HG03575 (cell line): ENCODE measurements around the gene KRTAP5-5.
"Not testable (repeated sequence)": the region's sequence is repeated elsewhere in the genome, so short reads cannot be mapped to it uniquely, and the experiment has no call there.

Experiments
- ATAC-seq: cut with Tn5 transposase; IDR thresholded peaks from one replicate; pipeline ENCODE4 v1.9.1; 2021; ENCODE audit not compliant: unreplicated experiment, insufficient number of reproducible peaks, low FRiP score; ENCODE audit errors: extremely low read depth

KRTAP5-5 gene

DNA sequence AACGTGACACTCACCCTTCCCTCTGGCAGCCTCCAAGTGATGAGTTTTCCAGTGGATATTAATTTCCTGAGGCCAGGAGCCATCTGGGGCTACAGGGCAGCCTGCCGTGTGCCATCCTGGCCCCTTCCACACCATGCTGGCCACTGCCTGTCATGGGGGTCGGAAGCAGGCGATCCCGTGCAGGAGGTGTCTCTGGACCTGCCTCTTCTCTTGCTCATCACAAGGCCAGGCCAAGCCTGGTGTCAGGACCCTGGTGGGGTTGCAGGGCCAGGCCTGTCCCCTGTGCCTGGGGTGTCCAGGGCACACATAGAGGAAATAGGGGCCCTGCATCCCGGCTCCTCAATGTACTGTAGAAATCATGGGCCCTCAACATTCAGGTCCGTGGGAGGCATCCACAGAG lies 24.9 kb upstream of the KRTAP5-5 start:
- no peak for ATAC-seq

DNA sequence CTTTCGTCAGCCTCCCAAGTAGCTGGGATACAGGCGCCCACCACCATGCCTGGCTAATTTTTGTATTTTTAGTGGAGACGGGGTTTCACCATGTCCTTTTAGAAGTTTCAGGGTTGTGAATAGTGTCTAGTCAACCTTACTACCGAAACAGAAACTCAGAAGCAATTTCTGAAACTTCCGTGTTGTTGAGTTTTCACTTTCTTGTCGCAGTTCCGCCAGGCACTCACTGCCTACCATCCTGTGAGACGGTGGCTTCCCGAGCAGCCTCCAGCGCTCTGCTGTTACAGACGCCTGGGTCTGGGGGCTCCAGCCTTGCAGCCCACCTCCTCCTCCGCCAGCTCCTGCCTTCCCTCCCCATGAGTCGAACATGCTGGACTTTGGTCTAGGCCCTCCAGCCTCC lies 23.7 kb upstream of the KRTAP5-5 start:
- not testable (repeated sequence) for ATAC-seq

DNA sequence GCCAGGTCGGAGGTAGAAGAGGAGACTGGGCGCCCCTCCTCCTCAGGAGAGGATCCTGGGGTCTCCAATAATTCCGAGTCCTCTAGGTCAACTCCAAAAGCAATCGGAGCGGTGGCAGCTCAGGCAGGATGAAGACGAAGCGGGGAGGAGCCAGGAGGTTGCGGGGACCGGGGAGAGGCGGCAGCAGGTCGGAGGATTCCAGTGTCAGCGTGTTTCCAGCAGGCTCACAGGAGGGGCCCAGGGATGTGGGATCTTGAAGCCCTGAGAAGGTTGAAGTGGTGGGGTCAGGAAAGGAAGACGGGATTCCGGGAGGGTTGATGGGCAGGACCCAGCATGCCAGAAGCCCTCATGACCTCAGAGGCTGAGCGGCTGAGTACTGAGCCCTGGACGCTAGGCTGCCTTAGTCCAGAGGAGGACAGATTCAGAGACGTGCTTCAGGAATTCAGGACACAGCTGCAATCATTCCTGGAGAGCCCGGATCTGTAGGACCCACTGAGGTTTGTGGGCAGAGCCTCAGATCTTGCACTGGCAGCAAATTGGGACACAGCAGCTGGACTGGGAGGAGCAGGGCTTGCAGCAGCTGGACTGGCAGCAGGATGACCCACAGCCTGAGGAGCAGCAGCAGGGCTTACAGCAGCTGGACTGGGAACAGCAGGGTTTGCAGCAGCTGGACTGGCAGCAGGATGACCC lies 22.3 kb upstream of the KRTAP5-5 start:
- ATAC-seq = not testable (repeated sequence)

DNA sequence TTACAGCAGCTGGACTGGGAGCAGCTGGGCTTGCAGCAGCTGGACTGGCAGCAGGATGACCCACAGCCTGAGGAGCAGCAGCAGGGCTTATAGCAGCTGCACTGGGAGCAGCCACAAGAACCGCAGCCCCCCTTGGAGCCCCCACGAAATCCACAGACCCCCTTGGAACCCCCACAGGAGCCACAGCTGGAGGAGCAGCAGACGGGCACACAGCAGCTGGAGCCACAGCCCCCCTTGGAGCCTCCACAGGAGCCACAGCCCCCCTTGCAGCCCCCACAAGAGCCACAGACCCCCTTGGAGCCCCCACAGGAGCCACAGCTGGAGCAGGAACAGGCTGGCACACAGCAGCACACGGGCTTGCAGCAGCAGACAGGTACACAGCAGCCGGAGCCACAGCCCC lies 21.7 kb upstream of the KRTAP5-5 start:
- ATAC-seq = not testable (repeated sequence)

DNA sequence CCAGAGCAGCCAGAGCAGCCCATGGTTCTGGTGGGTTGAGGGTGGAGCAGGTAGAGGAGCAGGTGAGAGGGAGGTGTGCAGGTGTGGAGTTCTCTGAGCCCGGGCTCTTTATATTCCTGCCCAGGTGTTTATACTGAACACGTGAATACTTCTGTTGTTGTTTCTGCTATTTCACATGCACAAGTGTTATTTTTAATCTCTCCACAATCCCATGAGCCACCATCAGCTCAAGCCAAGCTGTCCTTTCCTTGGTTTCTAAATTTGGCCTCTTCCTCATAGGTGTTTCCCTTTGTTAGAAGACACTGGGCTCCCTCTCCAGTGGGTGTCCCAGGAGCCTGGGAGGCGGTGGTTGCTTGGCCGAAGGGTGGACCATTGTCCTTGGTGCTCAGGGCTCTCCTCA lies 21.2 kb upstream of the KRTAP5-5 start, which contains the start of gene KRTAP5-3:
TSS of gene KRTAP5-3 (minus strand) at position 101 of the 400 bp plus-strand sequence. CDS start at position 23, 78 bp downstream.
- ATAC-seq = no peak

DNA sequence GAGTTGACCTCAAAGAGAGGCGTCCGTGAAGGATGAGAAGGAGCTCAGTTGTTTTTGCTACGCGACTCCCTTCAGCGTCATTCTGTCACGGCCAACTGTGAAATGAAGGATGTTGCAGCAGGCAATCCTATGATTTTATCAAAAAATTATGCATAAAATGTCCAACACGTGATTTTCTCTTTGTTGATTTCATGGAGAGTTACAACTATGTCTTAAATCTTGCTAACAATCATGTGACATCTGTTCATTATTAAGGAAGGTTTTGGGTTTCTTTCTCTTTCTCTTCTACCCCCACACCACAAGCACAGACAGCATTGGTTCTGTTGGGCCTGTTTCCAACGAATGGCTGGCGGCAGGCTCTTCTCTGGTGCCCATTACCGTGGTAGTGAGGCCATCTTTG lies 11.3 kb upstream of the KRTAP5-5 start:
- ATAC-seq = no peak

DNA sequence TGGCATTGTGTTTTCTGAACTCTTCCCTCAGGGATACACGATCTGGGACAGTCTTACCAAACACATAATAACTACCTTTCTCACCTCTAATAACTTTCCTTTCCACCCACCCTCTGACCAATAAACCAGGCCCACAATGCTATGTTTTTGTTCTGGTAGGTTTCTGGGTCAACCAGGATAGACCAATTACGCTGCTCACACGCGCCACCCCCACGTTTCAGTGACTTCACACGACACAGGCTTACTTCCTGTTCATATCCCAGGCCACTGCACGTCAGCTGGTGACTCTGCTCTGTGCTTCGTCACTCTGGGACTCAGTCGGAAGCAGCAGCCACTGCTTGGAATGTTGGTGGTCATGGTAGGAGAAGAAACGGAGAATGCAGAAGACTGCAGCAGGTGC lies 10.1 kb upstream of the KRTAP5-5 start:
- ATAC-seq = no peak

DNA sequence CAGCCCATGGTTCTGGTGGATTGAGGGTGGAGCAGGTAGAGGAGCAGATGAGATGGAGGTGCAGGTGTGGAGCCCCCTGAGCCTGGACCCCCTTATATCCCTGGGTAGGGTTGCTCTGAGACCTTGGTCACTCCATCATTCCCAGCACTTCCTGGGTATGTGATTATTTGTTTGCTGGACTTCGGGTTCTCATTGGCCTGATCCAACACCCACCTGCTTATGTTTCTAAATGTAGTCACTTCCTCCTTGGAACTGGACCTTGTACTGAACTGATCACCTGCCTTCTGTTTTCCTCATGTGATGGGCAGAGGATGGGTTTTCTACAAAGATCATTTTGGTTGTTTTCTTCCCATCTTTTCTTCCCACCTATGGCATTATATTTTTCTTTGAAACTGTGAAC lies 7.5 kb upstream of the KRTAP5-5 start, which contains the start of gene KRTAP5-4:
TSS of gene KRTAP5-4 (minus strand) at position 53 of the 400 bp plus-strand sequence. CDS start at position 8, 45 bp downstream.
- ATAC-seq = no peak

DNA sequence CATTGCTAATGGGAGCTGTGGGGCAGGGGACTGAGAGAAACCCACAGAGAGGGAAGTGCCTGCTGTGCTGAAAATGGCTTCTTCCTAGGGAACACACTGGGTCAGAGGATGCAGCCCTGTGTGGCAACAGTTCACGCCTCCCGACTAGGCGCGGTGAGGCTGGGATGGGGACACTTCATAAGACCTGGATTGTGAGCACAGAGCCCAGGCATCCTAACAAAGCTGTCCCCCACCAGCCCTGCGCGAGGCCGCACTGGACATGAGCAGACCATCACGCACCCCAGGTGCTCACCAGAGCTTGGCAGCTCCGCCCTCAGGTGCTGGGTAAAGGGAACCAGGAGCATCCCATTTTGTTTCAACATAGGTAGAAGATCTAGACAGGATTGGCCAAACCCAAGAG lies 5.9 kb upstream of the KRTAP5-5 start:
- no peak for ATAC-seq

DNA sequence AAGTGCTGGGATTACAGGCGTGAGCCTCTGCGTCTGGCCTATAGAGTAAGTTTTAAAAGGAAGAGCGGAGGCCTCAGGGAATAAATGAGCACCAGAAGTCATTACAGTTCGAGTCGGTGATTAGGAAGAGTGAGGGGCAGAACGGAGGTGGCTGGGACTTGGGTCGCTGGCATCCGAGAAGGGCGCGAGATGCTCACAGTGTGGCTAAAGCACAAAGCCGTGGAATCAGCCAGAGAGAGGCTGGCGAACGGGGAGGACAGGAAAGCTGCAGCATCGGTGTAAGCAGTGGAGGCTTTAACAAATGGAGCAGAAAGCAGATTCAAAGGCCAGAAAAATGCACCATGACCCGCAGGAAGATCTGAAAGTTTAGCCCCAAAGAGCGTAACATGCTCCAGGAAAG lies 5.0 kb upstream of the KRTAP5-5 start:
- ATAC-seq = no peak

DNA sequence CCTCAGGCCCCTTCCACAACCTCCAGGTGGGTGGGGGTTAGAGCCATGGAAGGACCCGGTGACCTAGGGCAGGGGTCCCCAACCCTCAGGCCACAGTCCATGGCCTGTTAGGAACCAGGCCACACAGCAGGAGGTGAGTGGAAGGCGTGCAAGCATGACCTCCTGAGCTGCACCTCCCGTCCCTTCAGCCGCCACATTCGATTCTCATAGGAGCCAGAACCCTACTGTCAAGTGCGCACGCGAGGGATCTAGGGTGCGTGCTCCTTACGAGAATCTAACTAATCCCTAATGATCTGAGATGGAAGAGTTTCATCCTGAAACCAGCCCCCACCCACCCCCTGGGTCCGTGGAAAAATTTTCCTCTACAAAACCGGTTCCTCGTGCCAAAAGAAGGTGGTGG lies 4.0 kb upstream of the KRTAP5-5 start:
- no peak for ATAC-seq

DNA sequence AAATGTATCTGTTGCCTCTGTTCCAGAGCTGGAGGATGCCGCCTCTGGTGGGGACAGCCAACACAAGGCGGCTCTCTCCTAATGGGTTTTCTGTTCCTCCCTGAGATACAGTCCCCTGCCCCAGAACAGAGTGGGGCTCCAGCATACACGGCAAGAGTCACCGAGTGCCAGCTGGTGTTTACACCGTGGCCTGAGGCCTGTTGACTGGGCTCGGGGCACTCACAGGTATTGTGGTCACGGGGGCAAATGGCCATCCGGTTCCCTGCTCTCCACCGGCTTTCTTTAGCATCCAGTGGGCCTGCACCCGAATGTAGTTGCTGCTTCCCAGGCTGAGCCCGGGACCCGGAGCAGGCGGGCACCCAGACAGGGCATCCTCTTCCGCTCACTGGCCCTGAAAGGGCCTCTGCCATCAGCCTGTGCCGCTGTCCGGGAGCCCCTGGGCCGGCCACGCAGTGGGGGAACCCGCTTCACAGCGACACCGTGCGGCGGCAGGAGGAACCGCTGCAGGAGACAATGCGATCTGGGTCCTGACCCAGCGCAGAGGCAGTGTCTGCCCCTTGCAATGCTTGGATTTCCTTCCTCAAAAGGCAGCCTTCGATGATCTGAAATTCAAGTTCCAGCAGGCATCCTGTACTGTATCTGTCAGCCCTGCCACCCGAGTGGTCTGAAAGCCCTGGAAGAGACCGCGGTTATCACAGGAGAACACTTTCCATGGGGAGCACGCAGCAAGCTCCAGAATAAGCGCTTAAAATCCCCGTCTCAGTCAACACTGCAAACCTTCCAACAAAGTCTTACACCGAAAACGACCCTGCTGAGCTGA lies 859 bp upstream of the KRTAP5-5 start:
- no peak for ATAC-seq

DNA sequence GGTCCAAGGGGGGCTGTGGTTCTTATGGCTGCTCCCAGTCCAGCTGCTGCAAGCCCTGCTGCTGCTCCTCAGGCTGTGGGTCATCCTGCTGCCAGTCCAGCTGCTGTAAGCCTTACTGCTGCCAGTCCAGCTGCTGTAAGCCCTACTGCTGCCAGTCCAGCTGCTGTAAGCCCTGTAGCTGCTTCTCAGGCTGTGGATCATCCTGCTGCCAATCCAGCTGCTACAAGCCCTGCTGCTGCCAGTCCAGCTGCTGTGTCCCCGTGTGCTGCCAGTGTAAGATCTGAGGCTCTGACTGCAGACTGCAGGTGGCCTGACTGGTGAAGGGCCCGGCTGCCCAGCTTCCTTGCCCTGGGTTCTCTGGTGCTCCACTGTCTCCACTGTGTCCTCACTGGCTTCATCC lies 696 bp downstream of the KRTAP5-5 start:
- no peak for ATAC-seq

DNA sequence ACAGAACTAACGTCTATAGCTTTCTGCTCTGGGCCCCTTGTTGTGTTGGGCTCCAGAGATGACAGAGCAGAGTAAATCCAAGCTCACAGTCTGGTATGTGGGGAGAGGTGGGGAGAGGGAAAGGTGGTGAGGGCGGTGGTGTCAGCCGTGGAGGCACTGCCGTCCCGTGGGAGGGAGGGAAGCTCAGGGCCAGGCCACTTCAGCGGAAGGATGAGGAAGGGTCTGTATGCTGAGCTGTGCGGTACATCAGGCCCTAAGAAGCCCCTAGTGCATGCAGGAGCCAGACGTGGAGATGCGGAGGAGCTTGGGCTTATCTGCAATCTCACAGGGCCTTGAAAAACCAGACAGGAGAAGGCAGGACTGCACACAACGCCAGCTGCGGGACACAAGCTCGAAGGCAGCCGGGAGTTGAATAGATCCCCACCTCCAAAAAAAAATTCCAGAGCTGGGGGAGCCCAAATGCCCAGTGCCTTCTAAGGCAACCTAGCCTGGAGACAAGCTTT lies 1.5 kb downstream of the KRTAP5-5 start:
- ATAC-seq = no peak

DNA sequence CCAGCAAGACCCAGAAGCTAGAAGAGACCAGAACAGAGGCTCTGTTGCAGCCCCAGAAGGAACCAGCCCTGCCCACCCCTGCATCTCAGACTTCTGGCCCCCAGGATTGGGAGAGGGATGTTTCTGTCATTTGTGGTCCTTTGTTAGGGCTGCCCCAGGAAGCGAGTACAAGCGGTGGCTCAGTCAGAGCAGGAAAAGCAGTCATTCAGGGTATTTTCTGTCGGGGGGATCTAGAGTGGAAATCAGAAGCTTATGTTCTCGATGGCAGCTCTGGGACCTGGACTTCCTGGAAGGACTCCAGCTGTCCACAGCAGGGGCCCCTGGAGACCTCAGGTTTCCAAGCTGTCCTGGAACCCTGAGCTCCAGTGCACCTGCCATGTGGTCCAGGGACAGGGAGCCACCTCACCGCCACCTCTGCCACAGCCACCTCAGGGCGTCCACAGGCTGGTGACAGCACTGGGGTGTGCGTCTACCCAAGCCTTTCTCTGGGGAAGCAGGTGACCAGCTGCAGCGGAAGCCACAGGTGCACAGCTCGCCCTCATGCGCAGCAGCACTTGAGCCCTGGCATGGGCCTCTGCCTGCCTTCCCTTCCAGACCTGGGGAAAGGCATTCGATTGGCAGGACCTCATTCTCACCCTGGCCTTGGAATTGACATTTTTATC lies 2.6 kb downstream of the KRTAP5-5 start:
- no peak for ATAC-seq

DNA sequence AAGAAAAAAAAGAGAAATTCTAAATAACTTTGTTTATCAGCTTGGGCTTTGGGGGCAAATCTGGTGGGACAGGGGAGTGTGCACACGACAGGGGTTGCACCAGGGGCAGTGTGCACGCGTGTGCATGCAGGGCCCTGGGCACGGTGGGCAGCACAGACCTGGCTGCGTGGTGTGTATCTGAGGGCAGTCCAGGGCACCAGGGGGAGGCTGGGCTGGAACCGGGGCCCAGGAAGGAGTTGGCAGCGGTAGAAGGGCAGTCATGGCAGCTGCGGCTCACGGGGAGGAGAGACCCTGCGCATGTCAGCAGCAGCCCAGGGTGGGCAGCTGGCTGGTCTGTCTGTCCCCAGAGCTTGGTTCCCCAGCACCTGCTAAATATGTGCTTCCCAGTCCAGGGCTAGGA lies 4.3 kb downstream of the KRTAP5-5 start:
- ATAC-seq = no peak

DNA sequence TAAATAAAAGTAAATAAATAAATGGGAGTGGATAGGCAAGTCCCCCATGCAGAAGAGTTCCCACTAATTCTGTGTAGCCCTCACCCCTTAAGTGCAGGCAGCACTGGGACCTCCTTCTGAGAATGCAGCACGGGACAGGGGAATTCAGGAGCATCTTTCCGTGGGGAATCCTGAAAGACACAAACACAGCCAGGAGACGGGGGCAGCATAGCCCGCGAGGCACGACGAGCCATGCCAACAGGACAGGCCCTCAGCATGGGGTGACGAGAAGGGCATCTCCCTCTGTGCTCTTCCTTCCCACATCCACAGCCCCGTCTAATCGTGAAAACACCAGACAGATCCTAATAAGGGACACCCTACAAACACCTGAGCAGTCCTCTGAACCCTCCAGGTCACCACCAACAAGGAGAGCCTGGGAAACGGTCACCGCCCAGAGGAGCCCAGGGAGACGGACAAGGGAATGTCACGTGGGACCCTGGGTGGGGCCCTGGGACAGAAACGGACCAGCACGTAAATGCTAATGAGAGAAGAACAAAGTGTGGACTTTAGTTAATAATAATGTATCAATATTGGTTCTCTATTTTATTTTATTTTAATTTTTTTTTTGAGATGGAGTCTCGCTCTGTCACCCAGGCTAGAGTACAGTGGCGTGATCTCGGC lies 6.8 kb downstream of the KRTAP5-5 start:
- no peak for ATAC-seq

DNA sequence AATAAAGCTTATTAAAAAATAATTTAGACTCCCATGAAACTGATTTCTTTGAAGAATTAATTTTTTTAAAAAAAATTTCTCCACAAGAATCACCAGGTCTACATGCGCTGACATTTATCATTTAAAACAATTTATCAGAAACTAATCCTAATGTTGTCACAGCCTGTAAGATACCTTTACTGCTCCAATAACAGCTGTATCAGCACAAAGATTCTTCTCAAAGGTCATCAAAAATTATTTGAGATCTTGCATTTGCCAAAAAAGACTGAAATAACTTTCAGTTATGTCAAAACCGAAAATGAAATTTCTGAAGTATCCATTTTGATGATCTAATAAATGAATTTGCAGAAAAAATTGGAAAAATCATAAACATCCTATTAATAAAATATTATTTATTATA lies 8.1 kb downstream of the KRTAP5-5 start:
- no peak for ATAC-seq

DNA sequence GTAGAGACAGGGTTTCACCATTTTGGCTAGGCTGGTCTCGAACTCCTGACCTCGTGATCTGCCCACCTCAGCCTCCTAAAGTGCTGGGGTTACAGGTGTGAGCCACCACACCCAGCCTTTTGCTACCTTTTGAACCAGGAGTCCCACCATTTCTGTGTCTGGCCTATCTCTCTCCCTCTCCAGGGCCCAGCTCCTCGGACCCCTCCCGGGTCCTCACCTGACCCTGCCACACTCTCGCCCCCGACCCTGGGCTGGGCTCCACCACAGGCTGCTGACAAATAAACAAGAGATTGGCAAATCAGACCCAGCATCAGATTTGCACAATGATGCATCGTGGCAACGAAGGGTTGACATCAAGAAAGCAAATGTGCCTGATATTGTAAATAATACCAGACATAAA lies 8.8 kb downstream of the KRTAP5-5 start:
- no peak for ATAC-seq
